ENCODE measurements around the gene OPRD1.

OPRD1 gene

GRCh38 chr1:28886731-28887418 is 74.9 kb downstream of the OPRD1 start:
- peak; percentile 90 for DNase-seq

GRCh38 chr1:28887419-28887834 is 75.5 kb downstream of the OPRD1 start:
- peak; percentile 58 for DNase-seq

DNA sequence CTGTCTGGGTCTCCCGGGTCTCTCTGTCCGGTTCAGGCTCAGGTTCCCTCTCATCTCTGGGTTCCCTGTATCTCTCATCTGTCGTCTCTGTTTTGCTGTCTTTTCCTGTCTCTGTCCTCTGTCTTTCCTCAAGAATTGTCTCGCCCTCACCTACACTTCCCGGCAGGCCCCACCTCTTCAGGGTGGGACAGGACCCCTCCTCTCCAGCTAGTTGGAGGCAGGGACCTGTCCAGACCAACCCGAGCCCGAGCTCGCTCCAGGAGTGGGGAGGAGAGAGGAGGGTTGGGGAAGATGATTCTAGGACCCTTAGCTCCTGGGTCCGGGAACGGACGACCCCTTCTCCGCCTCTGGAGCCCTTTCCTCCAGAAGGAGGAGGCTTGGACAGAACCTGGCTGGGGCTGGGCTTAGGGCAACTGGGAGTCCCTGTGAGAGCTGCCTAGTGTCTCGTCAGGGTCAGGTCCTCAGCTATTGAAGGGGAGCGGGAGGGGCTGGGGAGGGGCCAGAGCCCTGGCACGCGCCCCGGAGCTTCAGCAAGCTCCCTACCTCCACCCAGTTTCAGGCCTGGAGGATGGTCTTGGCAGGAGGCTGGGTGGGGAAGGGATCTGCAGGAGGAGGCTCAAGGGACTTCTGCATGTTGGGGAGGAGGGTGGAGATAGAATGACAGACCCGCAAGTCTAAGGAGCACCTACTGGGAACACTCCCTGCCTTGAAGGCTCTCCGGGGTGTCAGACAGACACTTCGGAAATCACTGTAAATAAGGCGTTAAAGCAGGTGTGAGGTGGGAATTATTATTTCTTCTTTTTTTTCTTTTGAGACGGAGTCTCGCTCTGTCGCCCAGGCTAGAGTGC is 76.1 kb downstream of the OPRD1 start:
- no peak for DNase-seq

DNA sequence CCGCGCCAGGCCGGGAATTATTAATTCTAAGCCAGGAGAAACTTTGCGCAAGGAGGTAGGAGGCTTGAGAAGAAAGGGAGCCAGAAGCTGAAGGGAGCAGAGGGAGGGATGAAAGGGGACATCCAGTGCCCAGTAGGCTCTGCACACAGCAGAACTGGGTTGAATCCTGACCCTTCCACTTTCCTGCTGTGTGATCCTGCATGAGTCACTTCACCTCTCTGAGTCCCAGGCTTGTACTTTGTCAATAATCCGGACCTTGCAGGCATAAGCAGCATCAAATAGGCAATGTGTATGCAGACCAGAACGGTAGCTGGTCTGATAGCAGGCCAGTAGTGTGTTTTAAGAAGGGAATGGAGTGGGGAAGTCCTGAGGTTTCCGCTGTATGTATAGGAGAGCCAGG is 76.9 kb downstream of the OPRD1 start:
- DNase-seq = no peak

GRCh38 chr1:28889357-28889756 is 77.4 kb downstream of the OPRD1 start:
- DNase-seq = no peak

DNA sequence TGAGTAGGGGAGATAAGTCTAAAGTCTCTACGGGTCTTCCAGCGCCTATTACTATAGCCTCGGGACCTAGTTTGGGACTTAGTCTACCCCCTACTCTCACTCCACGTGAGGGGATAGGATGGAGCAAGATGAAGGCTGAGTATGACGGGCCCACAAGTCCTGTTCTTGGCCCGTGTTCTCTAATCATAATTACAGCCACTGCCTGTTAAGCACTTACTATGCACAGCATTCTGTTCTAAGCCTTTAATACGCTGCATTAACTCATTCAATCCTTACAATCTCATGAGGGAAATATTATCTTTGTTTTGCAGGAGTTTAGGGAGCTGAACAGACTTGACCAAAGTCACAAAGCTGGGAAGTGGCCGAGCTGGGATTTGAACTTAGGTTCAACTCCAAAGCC is 78.5 kb downstream of the OPRD1 start:
- DNase-seq = no peak

DNA sequence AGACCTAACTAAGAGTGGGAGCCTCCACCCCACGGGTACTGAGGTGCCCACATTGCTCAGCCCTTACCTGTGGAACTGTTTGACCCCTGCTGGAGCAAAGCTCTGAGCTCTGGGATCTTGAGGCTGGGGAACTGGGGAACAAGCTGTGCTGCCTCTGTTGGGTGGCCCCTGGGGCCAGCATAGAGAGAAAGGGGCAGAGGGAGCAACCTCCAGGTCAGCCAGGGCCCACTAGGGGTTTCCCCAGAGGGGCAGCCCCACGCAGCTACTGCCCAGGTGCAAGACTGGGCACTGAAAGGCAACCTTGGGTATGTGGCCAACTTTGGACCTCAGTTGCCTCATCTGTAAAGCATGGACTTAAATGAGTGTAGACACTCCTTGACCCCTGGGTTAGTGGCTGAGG is 78.9 kb downstream of the OPRD1 start:
- DNase-seq = no peak

GRCh38 chr1:28891256-28891655 is 79.3 kb downstream of the OPRD1 start:
- no peak for DNase-seq

GRCh38 chr1:28893403-28894102 is 81.6 kb downstream of the OPRD1 start:
- DNase-seq = no peak

- DNase-seq = no peak
Observed at GRCh38 chr1:28894785-28895184, 82.8 kb downstream of the OPRD1 start.

GRCh38 chr1:28895896-28896608 is 84.1 kb downstream of the OPRD1 start:
- no peak for DNase-seq

DNA sequence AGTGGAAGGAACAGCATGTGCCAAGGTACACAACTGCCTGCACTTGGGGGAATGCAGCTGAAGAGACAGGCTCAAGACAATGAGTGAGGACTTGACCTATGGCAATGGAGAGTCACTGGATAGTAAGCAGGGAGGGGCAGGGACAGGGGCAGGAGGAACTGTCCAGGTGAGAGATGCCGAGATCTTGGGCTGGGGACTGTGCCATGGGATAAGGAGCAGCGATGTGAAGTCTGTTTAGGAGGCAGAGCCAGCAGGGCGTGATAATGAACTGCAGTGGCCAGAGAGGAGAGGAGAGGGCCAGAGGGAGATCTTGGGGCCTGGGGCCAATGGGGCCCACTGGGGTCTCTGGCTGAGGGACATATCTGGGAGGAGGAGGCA is 84.6 kb downstream of the OPRD1 start:
- no peak for DNase-seq

DNA sequence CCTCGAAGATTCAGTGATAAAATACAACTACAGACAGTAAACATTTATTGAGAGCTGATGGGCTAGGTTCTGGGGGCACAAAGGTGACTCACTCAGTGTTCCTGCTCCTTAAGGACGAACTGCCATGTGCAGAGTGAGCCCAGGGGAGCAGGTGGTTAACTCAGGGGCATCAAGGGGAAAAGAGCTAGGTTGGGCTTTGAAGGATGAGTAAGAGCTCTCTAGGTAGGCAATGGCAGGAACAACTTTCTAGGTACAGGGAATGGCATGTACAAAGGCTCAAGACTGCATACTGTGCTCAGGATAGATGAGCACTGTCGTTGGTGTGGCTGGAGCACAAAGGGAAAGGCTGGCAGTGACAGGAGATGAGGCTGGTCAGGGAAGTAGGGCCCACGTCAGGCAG is 85.8 kb downstream of the OPRD1 start:
- no peak for DNase-seq

GRCh38 chr1:28898405-28898881 is 86.5 kb downstream of the OPRD1 start:
- no peak for DNase-seq

DNA sequence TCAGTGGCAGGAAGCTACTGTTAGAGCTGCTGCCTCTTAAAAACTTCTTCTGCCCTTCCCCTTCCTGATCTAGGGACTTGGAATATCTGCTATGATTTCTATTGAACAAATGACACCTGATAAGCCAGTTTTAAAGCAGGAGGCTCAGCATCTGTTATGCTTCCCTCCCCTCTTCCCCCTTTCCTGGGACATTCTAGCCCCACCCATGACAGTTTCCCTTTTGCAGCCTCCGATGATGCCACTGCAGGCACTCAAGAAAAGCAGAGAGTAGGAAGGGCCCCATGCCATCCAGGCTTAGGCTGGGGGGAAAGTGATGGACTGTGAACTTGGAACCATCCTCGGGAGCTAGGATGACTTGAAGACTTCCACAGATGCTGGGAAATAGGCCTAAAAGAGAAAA is 87.3 kb downstream of the OPRD1 start:
- DNase-seq = no peak

- no peak for DNase-seq
Observed at GRCh38 chr1:28900562-28900961, 88.6 kb downstream of the OPRD1 start.

GRCh38 chr1:28902738-28903137 is 90.8 kb downstream of the OPRD1 start:
- no peak for DNase-seq

GRCh38 chr1:28905921-28906666 is 94.1 kb downstream of the OPRD1 start:
- DNase-seq = no peak

DNA sequence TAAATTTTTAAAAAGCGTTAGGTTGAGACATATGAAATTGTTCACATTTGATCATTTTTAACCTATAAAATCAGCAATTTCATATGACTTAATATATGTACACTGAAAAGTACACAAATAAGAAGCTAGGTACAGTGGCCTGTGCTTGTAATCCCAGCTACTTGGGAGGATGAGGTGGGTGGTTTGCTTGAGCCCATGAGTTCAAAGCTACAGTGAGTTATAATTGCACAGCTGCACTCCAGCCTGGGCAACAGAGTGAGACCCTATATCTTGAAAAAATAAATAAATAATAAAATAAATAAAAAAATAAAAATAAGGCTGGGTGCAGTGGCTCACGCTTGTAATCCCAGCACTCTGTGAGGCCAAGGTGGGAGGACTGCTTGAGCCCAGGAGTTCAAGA is 97.2 kb downstream of the OPRD1 start:
- DNase-seq = no peak

DNA sequence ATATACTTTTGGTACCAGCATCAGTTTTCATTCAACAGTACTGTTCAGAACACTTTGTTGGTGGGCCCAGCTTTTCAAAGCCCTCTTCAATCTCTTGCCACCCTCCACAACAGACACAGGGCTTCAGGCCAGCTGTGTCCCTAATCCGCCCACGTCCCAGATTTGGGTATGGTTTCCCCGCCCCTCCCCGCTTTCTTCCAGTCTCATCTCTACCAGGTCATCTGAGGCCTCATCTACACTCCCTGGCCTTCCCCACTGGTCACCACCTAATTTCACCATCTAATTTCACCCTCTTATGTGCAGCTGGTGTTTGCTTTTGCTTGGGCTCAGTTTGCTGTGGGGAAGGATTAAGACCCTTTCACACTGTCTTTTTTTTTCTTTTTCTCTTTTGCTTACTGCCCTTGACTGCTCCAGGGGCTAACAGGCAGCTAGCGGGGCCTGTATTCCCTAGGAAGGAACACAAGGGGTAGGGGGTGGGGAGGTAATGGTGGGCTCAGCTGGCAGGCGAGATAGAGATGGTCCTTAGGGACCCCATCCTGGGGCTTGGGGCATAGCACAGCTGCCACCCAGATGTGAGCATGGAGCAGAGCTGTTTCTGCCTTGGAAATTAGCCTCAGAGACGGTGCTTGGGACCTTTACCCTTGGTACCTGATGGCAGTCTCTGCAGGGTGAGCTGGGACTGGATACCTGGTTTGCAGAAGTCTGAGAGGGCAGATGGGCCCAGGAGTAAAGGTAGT is 98.6 kb downstream of the OPRD1 start:
- DNase-seq = no peak

DNA sequence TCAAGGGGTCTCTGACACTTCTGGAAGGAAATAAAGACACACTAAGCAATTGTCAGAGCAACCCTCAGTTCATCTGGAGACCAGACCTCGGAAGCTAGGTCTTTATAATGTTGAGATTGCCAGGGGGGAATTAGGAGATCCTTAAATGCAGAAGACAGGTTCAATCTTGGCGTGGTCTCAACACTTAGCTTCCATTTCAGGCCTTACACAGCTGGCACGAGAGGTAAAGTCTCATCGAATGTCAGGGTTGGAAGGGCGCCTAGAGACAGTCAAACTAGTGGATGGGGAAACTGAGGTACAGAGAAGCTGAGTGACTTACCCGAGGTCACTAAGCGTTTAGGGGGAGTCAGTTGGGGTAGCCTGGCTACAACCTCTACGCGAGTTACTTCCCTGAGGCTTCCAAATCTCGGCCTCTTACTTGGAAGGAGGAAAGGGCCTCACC is 101.8 kb downstream of the OPRD1 start:
- DNase-seq = no peak
